HG03457 (cell line): ENCODE measurements around the gene HIF1A.

Experiments
- ATAC-seq: cut with Tn5 transposase; IDR thresholded peaks from one replicate; pipeline ENCODE4 v1.9.1; 2021; ENCODE audit warnings: moderate number of reproducible peaks; ENCODE audit not compliant: unreplicated experiment

The HIF1A gene

DNA sequence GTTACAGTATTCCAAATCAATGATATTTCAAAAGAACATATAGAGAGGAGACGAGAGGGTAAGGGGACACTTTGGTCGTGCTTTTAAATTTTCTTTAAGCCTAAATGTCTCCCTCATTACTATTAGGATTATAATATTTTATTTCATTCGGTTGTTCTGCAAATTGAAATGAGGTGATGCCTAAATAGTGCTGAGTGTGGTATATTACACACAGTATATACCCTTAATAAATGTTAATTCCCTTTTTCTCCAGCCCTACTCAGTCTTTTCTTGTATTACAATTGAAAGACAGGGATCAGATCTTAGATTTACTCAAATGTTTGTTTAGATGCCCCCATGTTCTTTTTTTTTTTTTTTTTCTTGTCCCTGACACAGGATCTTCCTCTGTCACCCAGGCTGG, 74.6 kb downstream of the HIF1A start:
- no peak for ATAC-seq

DNA sequence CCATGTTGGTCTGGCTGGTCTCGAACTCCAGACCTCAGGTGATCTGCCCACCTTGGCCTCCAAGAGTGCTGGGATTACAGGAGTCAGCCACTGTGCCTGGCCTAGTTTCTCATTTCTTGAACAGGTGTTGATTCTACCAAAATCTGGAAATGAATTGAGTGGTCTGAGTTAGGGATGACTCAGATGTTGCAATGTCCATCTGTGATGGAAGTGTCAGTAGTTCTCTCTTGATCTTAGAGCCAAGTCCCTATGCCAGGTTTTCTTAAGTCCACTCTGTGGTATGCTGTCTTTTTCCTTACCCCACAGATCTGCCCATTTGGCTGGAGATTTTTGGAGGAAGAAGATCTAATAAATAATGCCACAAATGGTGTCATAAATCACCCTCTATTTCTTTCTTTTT, 79.5 kb downstream of the HIF1A start:
- ATAC-seq, result no peak

DNA sequence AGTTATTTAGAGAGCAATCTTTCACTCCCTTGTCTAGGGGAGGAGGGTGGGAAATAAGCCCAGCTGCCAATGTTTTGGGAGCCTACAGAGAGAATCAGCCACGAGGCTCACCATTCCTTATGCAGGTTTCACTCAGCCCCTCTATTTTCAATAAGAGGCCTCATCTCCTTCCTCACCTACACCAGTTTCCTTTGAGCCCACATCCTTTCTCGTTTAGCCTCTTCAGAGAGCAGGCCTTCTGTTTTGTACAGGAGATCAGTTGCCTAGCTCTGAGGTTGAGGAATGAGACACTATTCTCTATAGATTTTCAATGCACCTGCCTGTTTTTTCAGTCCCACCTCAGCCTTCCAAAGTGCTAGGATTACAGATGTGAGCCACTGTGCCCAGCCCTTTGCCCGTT, 84.8 kb downstream of the HIF1A start:
- ATAC-seq, result no peak

DNA sequence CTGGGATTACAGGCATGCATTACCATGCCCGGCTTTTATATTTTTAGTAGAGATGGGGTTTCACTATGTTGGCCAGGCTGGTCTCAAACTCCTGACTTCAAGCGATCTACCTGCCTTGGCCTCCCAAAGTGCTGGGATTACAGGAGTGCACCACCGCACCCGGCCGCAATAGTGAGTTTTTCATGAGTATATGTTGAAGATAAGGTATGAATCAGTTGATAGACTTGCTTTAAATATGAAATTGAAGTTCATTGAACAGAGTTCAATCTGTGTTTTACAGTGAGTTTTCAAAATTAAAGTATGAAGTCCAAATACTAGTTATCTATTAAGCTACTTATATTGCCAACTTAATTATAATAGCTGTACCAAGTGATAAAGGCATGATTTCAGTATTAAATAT, 102.0 kb downstream of the HIF1A start:
- no peak for ATAC-seq
